Measurements from ENCODE around the gene XRCC4.

XRCC4 gene

DNA sequence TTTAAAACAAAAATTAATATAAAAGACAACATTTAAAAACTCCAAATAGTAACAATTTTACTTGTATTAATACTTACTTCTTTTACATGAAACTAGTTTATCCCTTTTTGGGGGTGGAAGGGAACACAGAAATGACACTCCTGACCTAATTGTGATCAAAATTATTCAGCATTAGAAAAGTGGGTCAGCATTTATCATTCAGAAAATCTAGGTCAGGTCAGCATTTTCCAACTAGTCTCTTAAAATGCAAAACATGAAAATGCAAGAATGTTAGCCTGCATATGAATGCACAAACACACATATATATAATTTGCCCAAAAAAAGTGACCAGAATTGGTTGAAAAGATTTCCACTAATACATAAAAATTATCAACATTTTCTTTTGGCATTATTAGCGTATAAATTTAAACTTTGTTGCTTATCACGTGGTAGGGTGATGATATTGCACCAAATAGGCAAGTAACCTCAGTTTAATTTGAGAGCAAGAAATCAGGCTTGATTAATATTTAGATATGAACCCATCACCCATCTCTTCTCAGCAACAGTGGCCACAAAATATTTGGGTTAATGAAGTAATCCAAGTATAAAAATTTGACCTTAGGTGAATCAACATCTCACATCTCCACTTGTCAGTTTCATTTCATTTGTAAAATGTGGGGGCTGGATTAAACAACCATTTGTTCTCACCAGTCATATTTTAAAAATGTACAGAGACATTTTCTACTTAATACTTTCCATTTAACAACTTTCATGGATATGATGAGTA is 5.9 kb upstream of the XRCC4 start:
- DNase-seq (ENCODE audit: low spot score): no peak

DNA sequence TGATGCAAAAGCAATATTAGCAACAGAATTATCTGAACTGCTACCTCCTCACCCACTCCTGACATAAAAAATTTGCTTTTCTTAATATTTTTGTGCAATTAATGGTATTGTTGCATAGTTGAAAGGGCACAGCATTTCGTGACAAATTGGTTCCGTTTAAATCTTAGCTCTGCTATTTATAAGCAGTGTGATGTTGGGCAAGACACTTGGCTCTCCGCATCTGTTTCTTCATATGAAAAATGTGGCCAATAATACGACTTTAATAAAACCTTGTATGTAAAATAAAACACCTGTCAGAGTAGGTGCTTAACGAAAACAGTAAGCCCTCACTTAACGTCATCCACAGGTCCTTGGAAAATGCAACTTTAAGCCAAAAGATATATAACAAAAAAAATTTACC is 4.4 kb upstream of the XRCC4 start:
- no peak for DNase-seq (ENCODE audit: low spot score)

DNA sequence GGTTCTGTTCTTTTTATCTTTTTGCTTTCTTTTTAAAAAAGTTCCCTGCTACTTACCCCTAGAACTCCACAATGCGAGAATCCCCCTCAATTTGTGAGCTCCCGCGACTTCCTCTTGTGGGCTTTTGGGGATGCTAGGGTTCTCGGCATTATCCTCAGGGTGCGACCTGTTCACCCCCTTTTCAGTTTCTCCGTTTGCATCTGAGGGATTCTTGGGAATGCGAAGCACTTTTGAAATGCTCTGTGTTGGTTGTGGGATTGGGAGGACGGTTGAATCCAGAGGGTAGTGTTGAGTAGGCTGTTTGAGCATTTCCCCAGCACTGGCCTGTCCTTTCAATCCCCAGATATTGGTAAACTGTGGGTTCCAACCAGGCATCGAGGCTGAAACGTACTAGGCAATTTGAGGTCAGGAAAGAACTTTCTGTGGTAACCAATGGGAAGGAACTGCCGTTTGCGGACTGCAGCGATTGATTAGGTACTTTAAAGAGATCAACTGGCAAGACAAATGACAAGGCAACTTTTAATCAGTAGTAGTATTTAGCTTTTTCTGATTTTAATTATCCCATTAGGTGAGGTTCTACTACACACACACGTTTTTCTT is 415 bp downstream of the XRCC4 start:
- no peak for DNase-seq (ENCODE audit: low spot score)

DNA sequence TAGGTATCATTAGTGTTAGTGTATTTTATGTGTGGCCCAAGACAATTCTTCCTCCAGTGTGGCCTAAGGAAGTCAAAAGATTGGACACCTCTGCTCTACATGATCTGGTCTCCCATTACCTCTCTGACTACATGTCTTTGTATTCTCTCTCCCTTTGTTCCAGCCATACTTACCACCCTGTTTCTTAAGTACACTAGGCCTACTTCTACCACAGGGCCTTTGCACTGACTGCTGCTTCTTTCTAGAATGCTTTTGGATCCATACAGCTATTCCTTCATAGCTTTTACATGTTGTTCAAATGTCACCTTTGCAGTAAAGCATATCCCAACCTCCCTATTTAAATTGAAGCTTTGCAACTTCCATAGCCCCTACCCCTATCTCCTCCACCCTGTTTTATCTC is 5.4 kb downstream of the XRCC4 start:
- DNase-seq (ENCODE audit: low spot score): no peak

DNA sequence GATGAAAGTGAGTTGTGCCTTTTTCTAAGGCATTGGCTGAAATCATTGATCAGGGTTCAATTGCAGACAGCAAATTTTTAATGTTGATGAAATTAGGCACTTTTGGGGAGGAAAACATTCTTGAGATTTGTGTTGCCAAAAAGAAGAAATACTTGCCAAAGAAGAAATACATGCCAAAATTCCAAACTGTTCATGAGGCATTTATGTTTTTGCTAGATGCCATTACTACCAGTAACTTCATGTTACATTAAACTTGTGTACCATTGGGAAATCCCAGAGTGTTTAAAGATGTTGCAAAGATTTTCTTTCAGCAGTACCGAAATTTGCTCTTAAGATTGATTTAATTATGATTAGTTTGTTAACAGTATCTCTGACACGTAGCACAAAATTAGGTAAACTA is 7.0 kb downstream of the XRCC4 start:
- no peak for DNase-seq (ENCODE audit: low spot score)

DNA sequence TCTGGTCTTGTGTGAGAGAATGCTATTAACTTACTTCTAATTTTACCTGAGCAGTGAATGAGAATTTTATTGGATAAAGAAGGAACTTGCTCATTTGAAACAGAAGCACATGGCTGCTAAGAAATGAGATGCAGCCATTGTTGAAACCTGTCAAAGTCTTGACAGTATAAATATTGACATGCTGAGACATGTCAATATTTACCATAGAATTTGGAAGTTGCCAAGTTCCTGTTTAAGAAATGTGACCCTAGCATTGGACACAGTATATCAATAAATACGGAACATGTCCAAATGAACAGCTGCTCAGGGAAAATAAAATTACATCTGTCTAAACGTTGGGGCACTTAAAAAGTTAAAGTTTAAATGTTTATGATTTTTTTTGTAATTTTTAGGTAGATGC is 7.8 kb downstream of the XRCC4 start:
- DNase-seq (ENCODE audit: low spot score): no peak

DNA sequence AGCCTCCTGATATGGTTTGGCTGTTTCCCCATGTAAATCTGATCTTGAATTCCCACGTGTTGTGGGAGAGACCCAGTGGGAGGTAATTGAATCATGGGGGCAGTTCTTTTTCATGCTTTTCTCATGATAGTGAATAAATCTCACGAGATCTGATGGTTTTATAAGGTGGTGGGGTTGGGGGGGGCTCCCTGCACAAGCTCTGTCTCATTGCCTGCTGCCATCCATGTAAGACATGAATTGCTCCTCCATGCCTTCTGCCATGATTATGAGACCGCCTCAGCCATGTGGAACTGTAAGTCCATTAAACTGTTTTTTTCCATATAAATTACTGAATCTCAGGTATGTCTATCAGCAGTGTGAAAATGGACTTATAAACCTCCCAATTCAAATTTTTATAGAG is 12.8 kb downstream of the XRCC4 start:
- no peak for DNase-seq (ENCODE audit: low spot score)

DNA sequence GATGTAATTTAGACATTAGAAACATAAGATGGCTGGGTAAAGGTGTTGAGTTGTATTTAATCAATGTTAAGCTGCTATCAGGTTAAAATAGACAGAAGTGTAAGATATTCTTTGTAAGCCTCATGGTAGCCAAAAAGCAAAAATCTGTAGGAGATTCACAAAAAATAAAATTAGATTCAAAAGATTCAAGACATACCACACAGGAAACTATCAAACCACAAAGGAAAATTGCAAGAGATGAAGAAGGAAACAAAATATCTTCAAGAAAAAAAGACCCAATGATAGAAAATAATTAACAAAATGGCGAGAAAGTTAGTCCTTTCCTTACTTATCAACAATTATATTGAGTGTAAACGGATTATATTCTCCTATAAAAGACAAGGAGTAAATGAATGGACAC is 15.3 kb downstream of the XRCC4 start:
- no peak for DNase-seq (ENCODE audit: low spot score)

DNA sequence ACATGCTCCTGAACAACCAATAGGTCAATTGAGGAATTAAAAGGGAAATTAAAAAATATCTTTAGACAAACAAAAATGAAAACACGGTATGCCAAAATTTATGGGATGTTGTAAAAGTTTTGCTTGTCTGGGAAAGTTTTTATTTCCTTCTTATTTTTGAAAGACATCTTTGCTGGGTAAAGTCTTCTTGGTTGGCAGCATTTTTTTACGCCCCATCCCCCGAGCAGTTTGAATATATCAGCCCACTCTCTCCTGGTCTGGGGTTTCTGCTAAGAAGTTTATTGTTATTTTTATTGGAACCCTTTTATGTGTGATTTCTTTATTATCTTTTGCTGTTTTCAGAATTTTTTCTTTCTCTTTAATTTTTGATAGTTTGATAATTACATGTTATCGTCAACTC is 16.3 kb downstream of the XRCC4 start:
- DNase-seq (ENCODE audit: low spot score): no peak

DNA sequence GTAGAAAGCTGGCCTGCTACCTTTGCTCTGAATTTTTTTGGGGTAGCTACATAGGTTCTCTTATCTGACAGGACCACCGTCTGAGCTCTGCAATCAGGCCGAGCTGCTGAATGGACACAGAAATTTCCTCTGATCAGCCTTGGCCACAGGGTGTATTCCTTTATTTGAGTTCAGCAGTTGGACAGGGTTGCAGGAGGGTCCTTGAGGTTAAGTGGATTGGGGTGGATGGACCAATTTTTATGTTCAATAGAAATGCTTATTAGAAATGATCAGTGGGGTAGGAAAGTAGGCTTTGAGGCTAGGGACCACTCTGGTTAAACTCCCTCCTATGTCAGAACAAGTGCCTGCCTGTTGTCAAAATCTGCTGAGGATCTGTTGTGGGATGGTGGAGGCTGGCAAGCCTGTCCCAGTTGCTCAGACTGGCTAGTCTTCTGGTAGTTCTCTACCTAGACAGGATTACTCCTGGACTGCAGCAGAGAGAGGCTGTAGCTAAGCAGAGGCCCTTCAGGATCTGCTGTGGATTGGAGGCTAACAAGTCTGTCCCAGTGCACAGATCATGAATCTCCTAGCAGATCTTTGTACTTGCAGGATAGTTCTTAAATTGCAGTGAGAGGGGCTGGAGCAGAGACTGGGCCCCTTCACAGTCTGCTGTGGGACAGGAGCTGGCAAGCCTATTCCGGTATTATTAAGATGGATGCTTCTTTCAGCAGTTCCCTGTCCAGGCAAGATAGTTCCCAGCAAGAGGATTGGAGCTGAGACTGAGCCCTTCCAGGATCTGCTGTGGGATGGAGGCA is 18.0 kb downstream of the XRCC4 start:
- DNase-seq (ENCODE audit: low spot score): no peak

DNA sequence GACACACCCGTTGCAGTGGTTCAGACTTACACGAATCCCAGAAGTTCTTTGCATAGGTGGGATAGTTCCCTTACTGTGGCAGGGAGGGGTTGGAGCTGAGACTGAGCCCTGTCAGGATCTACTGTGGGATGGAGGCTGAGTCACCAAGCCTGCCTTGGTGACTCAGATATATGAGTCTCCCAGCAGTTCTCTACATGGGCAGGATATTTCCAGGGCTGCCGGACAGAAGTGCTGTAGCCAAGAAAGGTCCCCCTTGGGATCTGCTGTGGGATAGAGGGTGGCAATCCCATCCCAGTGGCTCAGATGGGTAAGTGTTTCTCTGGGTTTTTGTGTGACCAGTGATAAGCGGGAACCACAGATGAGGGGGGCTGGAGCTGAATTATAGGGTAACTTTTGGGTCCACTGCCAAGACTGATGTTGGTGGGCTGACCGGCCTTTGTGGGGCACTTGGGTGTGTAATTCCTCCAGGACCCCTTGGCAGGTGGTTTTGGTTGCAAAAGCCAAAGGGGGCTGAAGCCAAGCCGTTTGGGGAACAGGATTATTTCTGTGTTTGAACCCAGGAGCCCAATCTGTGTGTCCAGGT is 18.7 kb downstream of the XRCC4 start:
- DNase-seq (ENCODE audit: low spot score): no peak

DNA sequence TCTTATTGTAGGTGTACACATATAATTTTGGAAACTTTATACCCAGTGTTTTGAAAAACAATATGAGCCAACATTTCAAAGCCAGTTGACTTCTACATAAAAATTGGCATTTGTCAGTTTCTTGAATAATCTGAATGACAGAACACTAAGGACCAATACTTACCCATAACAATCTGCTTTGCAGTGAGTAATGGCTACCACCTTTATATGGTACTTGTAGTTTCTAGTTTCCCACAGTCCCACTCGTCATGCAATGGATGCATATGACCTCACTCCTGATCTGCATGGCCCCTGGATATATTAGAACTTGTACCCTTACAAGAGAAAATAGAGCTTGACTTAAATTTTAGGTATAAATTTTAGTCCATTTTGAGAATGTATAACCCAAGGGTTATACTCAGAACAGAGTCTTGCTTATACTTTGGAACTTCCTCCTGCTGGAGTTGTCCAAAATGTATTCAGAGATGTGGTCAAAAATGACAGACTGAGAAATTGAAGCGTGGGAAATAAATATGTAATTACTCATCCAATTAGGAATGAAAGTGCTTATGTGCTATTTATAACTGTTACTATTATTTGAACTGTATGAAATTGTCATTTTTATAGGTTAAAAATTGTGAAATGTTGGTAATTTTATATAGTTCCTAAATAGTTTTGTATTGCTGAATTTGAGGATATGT is 19.5 kb downstream of the XRCC4 start:
- no peak for DNase-seq (ENCODE audit: low spot score)

DNA sequence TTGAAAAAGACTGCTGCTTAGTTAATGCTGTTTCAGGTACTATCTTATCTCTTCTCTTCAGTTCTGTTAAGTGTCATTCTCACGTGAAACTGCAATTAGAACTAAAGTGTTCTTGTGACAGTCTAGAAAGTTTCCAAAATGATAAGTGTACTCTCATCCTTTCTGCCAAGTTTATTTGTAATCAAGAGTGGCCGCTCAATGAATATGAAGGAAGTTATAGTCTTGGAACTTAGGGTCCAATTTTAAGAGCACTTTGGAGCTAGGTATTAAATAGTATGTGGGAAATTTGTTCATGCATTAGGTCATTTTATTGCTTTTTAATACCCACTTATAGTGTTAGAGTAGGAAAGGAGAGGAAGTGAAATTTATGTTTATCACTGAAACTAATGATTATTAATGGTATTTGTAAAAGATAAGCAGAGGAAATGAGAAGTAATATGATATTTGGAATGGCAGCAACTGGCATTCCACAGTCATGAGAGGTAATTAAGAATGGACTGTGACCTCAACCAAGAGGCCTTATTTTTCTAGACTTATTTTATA is 20.4 kb downstream of the XRCC4 start:
- DNase-seq (ENCODE audit: low spot score): no peak

DNA sequence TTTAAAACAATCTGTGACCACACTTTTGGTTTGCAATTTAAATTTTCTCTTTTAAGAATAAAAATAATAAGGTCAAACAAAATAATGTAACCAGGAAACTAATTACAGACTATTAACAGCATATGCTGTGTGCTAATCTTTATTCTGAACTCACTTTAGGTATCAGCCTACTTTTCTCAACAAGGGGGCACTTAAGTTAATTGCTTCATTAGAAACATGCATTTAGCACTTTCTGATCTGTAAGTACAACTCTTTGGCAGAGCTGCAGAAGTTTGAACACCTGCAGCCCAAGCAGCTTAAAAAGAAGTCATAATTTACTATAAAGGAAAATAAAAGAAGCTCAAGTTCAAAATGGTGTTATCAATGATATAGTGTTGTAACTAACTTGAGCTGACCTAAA is 21.7 kb downstream of the XRCC4 start:
- DNase-seq (ENCODE audit: low spot score): no peak

DNA sequence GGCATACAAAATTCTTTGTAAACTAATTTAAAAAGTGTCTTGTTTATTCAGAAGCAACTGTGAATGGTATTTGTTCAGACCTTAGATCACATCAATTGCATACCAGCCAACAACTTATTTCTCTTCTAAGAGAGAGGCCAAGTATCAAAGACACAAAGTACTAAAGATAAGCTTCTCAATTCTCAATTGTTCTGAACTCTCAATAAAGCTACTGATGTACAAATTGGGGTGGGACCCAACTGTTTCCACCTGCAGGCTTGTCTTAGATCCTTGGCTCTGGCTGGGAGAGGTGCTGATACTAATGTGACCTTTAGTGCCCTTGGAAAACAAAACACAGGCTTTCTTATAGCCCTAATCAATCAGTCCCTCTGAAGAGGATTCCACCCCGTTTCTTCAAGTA is 22.1 kb downstream of the XRCC4 start:
- peak; percentile 54 for DNase-seq (ENCODE audit: low spot score)

DNA sequence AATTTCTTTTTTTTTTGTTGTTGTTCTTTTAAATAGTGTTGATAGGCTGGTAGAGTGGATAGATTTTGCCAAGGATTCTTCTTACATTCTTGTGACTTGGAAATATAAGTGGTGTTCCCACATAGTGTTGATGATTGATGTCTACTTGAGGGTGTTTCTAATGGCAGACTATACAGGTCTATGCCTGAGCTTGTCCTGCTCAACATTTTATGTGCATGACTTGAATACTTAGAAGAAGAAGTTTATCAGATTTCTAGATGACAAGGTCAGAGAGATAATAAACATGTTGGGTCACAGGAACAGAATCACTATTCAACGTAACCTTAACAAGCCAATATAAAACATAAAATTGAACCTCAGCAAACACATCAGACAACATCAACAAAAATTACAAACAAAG is 24.2 kb downstream of the XRCC4 start:
- DNase-seq (ENCODE audit: low spot score): no peak

DNA sequence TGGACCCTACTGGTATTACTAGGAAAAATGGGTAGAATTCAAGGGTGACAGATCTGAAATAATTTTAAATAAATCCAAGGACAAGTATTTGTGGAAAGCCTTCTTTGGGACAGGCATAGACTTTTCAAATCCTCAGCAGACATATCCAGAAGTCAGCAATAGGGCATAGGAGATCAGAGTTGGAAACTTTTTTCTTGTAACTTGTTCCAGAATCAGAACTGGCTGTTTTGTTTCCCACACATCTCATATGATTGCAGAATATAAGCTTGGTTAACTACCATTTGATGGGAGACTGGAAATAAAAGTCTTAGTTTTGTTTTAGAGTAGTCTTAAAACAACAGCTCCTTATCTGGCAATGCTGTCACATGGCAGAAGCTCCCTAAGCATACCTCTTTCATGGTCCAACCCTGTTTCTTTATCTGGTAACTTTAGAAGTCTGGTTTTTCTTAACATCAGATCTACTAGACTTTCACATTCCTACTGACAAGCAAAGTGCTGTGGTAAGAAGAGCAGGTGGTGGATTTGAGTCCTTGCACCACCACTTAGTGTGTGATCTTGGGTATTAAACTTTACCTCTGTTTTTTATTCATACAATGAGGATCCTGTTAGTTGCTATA is 25.1 kb downstream of the XRCC4 start:
- no peak for DNase-seq (ENCODE audit: low spot score)

DNA sequence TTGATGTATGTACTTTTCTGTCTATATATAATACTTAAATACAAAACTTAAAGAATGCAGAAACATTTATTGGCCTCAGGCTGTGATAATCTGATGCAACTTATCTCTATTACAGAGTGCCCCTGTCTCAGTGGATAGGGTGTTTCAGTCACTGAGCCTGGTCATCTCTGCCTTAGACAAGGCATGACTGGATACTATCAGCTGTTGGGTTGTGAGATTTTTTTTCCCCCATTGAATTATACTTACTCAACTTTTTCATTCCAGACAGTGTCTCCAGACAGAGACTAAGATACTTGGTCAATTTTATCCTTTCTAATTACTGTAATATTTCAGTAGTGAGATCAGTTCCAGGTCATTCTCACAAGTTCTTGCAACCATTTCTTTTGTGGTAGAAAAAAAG is 26.7 kb downstream of the XRCC4 start:
- DNase-seq (ENCODE audit: low spot score): no peak

DNA sequence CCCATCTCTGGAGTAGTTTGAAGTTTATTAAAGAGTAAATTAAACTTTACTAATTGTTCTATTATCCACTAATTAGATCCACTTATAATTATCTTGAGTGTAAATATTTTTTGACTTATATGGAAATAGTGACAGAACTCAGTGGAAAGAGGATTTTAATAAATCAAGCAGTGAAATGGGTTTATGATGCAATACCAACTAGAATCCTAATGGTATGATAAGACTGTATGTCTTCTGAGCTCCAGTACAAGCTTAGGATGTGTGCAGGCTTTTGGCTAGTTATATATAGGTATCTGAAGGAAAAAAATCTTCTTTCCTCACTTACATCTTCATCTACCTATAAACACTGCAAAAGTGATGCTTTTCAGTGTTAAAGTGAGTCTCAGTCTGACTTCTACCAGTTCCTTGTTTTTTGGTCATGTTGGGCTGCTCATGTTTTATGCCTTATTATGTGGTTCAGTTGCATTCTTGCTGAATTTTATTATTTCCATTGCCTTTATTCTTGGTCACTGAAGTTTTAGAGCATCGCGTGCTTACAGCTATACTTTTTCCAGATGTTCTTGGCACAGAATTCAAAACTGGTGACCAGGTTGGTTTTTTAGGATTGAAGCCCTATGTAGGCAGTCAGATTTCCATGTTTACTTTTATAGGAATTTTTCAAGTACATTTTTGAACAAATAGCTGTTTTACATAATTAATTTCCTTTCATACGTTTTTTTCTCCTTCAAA is 30.5 kb downstream of the XRCC4 start:
- DNase-seq (ENCODE audit: low spot score): no peak

DNA sequence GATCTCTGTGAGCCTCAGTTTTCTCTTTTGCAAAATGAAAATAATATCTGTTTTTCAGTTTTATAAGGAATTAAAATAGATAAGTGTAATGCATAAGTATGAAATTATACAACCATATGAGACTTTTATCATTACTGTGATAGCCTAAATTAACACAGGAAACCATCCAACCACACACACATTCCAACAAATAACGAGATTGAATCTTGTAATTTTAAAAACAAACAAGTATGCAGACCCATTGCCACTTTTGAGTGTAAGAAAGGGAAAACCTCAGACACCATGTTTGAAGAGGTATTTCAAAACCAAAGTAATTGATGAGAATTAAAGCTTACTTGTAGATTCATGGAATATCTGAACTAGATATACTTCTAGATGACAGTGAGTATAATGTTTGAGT is 32.0 kb downstream of the XRCC4 start:
- no peak for DNase-seq (ENCODE audit: low spot score)

DNA sequence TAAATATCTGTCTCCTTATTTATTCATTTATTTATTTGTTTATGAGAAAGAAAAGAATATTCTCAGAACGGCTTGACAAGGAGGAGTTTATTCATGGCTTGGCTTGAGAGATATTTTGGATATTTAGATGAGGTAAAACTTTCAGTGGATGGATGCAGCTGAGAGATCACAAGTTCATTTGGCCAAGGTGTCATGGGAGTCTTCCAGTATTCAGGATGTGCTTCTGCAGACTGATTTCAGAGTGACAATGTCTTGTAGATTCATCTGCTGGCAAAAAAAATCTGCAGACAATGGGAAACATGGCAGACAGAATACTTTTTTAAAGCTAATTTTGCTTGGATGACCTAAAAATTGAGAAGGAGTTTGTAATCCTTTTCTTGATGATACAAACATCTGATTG is 38.5 kb downstream of the XRCC4 start:
- DNase-seq (ENCODE audit: low spot score): no peak

Measured in pons (tissue), 1 donor.